ENCODE results near the gene FCMR.

Gene FCMR

DNA sequence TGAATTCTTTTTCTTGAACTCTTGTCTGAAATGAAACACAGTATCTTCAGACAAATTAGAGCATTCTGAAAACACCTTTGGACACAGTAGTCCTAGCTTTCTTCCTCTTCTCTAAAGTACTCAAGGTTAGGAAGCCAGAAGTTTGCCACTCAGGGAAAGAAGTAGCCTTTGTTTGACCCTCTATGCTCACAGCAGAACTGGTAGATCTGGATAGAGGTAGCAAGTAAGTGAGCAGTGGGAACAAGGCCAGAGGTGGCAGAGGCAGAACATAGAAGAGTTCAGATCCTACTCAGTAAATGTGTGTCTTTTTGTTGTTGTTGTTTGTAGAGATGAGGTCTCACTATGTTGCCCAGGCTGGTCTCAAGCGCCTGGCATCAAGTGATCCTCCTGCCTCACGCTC, 31.9 kb upstream of the FCMR start:
- Histone ChIP-seq H3K4me3 (ENCODE audit: low read length, poor library complexity, severe bottlenecking) (no peak overlapping the region), H3K9me3 (ENCODE audit: insufficient read depth, low read depth, low read length) (no peaks in the 10 kb centered on the region), H3K79me2 (ENCODE audit: insufficient read depth, low read length) (no peaks in the 10 kb centered on the region), H3K4me2 (ENCODE audit: low read depth, low read length, poor library complexity, severe bottlenecking) (no peak overlapping the region), H3K9me2 (replicated peaks; ENCODE audit: low read depth, low read length) (no peaks in the 10 kb centered on the region), H3K9ac (ENCODE audit: low read depth, low read length, poor library complexity, severe bottlenecking) (no peak overlapping the region), H2AFZ (ENCODE audit: low read length) (no peak overlapping the region), H4K20me1 (ENCODE audit: insufficient read depth, low read length, poor library complexity, severe bottlenecking) (no peaks in the 10 kb centered on the region), H3K27me3 (ENCODE audit: insufficient read depth, low read length, poor library complexity, severe bottlenecking) (no peaks in the 10 kb centered on the region), H3K4me1 (ENCODE audit: insufficient read depth, low read length, poor library complexity, severe bottlenecking) (no peaks in the 10 kb centered on the region), H3F3A (ENCODE audit: low read depth) (no peaks in the 10 kb centered on the region), H3K36me3 (ENCODE audit: insufficient read depth, low read length) (no peaks in the 10 kb centered on the region)
- TF ChIP-seq, protein P1, sequence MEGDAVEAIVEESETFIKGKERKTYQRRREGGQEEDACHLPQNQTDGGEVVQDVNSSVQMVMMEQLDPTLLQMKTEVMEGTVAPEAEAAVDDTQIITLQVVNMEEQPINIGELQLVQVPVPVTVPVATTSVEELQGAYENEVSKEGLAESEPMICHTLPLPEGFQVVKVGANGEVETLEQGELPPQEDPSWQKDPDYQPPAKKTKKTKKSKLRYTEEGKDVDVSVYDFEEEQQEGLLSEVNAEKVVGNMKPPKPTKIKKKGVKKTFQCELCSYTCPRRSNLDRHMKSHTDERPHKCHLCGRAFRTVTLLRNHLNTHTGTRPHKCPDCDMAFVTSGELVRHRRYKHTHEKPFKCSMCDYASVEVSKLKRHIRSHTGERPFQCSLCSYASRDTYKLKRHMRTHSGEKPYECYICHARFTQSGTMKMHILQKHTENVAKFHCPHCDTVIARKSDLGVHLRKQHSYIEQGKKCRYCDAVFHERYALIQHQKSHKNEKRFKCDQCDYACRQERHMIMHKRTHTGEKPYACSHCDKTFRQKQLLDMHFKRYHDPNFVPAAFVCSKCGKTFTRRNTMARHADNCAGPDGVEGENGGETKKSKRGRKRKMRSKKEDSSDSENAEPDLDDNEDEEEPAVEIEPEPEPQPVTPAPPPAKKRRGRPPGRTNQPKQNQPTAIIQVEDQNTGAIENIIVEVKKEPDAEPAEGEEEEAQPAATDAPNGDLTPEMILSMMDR (conservative IDR thresholded peaks at IDR 0.05; ENCODE audit: low read length) = no peak
- no peak for TF ChIP-seq EZH2phosphoT487 (IDR thresholded peaks at IDR 0.05; ENCODE audit: borderline replicate concordance)

DNA sequence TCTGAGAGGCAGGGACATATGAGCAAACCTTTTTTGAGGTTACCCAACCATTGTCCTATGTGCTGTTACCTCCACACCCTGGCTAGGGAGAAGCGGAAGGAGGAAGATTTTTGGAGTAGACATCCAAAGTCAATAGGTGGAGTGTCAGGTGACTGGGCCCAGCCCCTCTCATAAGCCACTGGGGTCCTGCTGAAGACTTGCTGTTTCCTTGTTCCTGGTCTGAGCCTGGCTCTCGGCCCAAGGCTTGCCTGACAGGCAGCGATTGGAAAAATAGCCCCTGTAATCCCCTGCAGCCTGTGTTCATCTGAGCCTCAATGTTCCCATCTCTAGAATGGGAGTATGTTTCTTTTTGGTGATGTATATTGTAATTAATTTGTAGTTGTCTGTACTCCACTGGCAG, 31.4 kb upstream of the FCMR start:
- Histone ChIP-seq H3K4me2 (ENCODE audit: low read depth, low read length, poor library complexity, severe bottlenecking) (no peak overlapping the region), H3K9ac (ENCODE audit: low read depth, low read length, poor library complexity, severe bottlenecking) (no peak overlapping the region), H3K27me3 (ENCODE audit: insufficient read depth, low read length, poor library complexity, severe bottlenecking) (no peaks in the 10 kb centered on the region), H3F3A (ENCODE audit: low read depth) (no peaks in the 10 kb centered on the region), H3K9me2 (replicated peaks; ENCODE audit: low read depth, low read length) (no peaks in the 10 kb centered on the region), H4K20me1 (ENCODE audit: insufficient read depth, low read length, poor library complexity, severe bottlenecking) (no peaks in the 10 kb centered on the region), H3K4me1 (ENCODE audit: insufficient read depth, low read length, poor library complexity, severe bottlenecking) (no peaks in the 10 kb centered on the region), H3K36me3 (ENCODE audit: insufficient read depth, low read length) (no peaks in the 10 kb centered on the region), H2AFZ (ENCODE audit: low read length) (no peak overlapping the region), H3K79me2 (ENCODE audit: insufficient read depth, low read length) (no peaks in the 10 kb centered on the region), H3K9me3 (ENCODE audit: insufficient read depth, low read depth, low read length) (no peaks in the 10 kb centered on the region), H3K4me3 (ENCODE audit: low read length, poor library complexity, severe bottlenecking) (no peak overlapping the region)
- TF ChIP-seq EZH2phosphoT487 (IDR thresholded peaks at IDR 0.05; ENCODE audit: borderline replicate concordance) = no peak

DNA sequence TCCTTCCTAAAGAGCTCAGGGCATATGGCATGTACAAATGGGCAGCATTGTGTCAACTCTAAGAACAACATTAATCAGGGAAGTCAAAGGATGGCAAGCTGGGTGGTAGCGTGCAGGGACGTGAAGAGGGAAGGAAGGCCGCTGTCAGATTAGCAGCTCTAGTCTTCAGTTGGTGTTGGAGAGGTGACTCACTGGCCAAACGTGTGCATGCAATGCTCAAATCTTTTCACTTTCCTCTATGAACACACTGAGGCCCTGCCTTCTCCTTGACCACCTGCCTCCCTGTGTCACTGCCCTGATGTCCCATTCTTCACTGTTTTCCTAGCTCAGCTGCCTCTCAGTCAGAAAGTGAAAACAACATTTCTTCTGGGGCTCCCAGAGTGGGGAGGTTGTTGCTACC, 30.4 kb upstream of the FCMR start:
- TF ChIP-seq EZH2phosphoT487 (IDR thresholded peaks at IDR 0.05; ENCODE audit: borderline replicate concordance) = no peak
- TF ChIP-seq, protein P1 (conservative IDR thresholded peaks at IDR 0.05; ENCODE audit: low read length) = no peak
- Histone ChIP-seq H3K9me2 (replicated peaks; ENCODE audit: low read depth, low read length) (no peaks in the 10 kb centered on the region), H3K79me2 (ENCODE audit: insufficient read depth, low read length) (no peaks in the 10 kb centered on the region), H3K9ac (ENCODE audit: low read depth, low read length, poor library complexity, severe bottlenecking) (no peak overlapping the region), H2AFZ (ENCODE audit: low read length) (no peak overlapping the region), H3K4me1 (ENCODE audit: insufficient read depth, low read length, poor library complexity, severe bottlenecking) (no peaks in the 10 kb centered on the region), H3K36me3 (ENCODE audit: insufficient read depth, low read length) (no peaks in the 10 kb centered on the region), H3K4me3 (ENCODE audit: low read length, poor library complexity, severe bottlenecking) (no peak overlapping the region), H3K27me3 (ENCODE audit: insufficient read depth, low read length, poor library complexity, severe bottlenecking) (no peaks in the 10 kb centered on the region), H3K9me3 (ENCODE audit: insufficient read depth, low read depth, low read length) (no peaks in the 10 kb centered on the region), H3F3A (ENCODE audit: low read depth) (no peaks in the 10 kb centered on the region), H4K20me1 (ENCODE audit: insufficient read depth, low read length, poor library complexity, severe bottlenecking) (no peaks in the 10 kb centered on the region), H3K4me2 (ENCODE audit: low read depth, low read length, poor library complexity, severe bottlenecking) (no peak overlapping the region)

DNA sequence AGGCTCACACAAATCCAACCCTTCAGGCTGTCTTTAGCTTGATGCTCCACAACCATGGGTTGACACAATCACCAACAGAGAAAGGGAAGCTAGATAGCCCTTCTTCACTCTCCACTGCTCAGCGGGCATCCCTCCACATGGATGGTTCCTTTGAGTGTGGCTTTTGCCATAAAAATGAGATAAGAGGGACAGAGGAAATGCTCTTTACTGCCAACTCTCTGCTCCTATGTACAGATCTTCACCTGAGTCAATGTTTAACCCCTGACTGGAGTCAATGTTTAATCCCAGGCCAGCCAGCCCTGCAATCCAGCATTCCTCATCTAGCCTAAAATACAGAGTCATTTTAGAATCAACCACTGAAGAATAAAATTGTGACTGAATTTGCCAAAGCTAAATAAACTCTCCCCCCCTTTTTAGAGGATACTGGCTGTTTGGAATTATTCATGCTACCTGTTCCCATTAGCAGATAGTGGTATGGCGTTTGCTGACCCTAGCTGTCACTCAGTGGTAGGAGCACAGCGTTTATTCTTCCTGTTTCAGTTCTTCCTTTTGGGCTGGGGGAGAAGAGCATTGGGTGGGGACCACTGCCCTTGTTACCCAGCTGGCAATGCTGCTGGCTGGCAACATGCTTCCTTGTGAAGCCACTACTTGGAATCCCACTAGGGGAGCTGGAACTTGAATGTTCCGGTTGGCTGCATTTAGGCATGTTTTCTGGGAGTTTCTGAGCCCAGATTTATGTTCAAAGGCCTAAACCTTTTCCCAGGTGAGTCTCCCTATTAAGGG, 29.8 kb upstream of the FCMR start:
- Histone ChIP-seq H3K9ac (ENCODE audit: low read depth, low read length, poor library complexity, severe bottlenecking) (no peak overlapping the region), H3F3A (ENCODE audit: low read depth) (no peaks in the 10 kb centered on the region), H3K9me3 (ENCODE audit: insufficient read depth, low read depth, low read length) (no peaks in the 10 kb centered on the region), H3K4me3 (ENCODE audit: low read length, poor library complexity, severe bottlenecking) (no peak overlapping the region), H2AFZ (ENCODE audit: low read length) (no peak overlapping the region), H3K4me1 (ENCODE audit: insufficient read depth, low read length, poor library complexity, severe bottlenecking) (no peaks in the 10 kb centered on the region), H3K4me2 (ENCODE audit: low read depth, low read length, poor library complexity, severe bottlenecking) (no peak overlapping the region), H4K20me1 (ENCODE audit: insufficient read depth, low read length, poor library complexity, severe bottlenecking) (no peaks in the 10 kb centered on the region), H3K27me3 (ENCODE audit: insufficient read depth, low read length, poor library complexity, severe bottlenecking) (no peaks in the 10 kb centered on the region), H3K79me2 (ENCODE audit: insufficient read depth, low read length) (no peaks in the 10 kb centered on the region), H3K9me2 (replicated peaks; ENCODE audit: low read depth, low read length) (no peaks in the 10 kb centered on the region), H3K36me3 (ENCODE audit: insufficient read depth, low read length) (no peaks in the 10 kb centered on the region)
- TF ChIP-seq, protein P1 (conservative IDR thresholded peaks at IDR 0.05; ENCODE audit: low read length) = no peak
- TF ChIP-seq EZH2phosphoT487 (IDR thresholded peaks at IDR 0.05; ENCODE audit: borderline replicate concordance) = no peak

Measured in Loucy (cell line).